Suprapubic skin (tissue), 4 donors: ENCODE data around the gene SH3GL2. TPM values are rescaled to one million over a fixed set of nuclear protein-coding genes. Genes with fewer than 3 reads are reported as not detected.

Source experiments
- DNase-seq, 2 donors: peaks; one replicate each; pipeline ENCODE4 v3.0.0-alpha.2; 2019; ENCODE audit warnings: low spot score in 2 of 2
- H3K27ac ChIP-seq: fragments of 200-600 bp; sonication (generic); one replicate; pipeline ENCODE4 v1.5.1; 2019
- H3K27me3 ChIP-seq: fragments of 200-600 bp; sonication (generic); one replicate; pipeline ENCODE4 v1.5.1; 2019
- H3K36me3 ChIP-seq: fragments of 200-600 bp; sonication (generic); one replicate; pipeline ENCODE4 v1.5.1; 2019
- H3K4me1 ChIP-seq: fragments of 200-600 bp; sonication (generic); one replicate; pipeline ENCODE4 v1.5.1; 2019
- H3K4me3 ChIP-seq: fragments of 200-600 bp; sonication (generic); one replicate; pipeline ENCODE4 v1.5.1; 2019; ENCODE audit warnings: mild to moderate bottlenecking
- H3K9me3 ChIP-seq: fragments of 200-600 bp; sonication (generic); one replicate; pipeline ENCODE4 v1.5.1; 2019
- EP300 ChIP-seq: sonication (generic); formaldehyde crosslinking; IDR thresholded peaks from one replicate; pipeline ENCODE4 v1.6.1; 2017; ENCODE audit warnings: antibody characterized with exemption
- POLR2A ChIP-seq, 2 donors: fragments of 450-650 bp; IDR thresholded peaks; one replicate each; pipeline ENCODE4 v1.6.1; 2017; ENCODE audit warnings: antibody characterized with exemption in 2 of 2, mild to moderate bottlenecking in 2 of 2, moderate library complexity in 2 of 2
- POLR2AphosphoS5 ChIP-seq, 3 donors: sonication (generic); formaldehyde crosslinking; IDR thresholded peaks; one replicate each; pipeline ENCODE4 v1.6.1; 2017; ENCODE audit warnings: antibody characterized with exemption in 3 of 3
- WGBS: methylation state at CpG from one replicate; pipeline ENCODE4 v1.1.5; 2018; 5-methylcytosine and 5-hydroxymethylcytosine counted together
- total RNA-seq, 4 donors: library from RNA; depleted of rRNA; stranded (reverse); fragments of >200 nt; gene quantifications; one replicate each; pipeline ENCODE4 v1.1.0, GENCODE V29; 2016
- TF ChIP-seq, protein P1 (sequence below), 2 donors: fragments of 200-600 bp in 1 of 2; fragments of 450-650 bp in 1 of 2; sonication (generic) in 1 of 2; IDR thresholded peaks; one replicate each; pipeline ENCODE4 v1.5.1; 2016 to 2019; ENCODE audit warnings: antibody characterized with exemption in 2 of 2, mild to moderate bottlenecking in 1 of 2, moderate library complexity in 1 of 2

SH3GL2 gene
- total RNA-seq, 4 donors from 2014 or later = not detected

DNA sequence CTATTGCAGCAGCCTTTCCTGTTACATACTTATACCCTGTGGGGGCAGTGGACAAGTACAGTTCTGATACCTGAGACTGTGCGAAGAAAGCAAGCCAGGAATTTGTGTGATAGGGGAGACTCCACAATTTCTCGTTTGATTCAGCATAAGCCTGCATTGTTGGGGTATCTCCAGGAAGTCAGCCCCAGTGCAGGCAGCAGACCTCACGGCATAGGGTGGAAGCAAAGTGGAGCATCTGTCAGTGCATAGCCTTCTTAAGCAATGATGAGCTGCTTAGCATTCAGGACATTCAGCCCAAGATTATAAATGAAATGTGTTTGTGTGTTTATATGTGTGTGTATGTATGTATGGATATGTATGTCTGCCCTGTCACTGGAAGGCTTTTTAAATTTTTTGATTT, 157.0 kb downstream of the SH3GL2 start:
- H3K4me1 ChIP-seq = no peaks in the 10 kb centered on the region
- no peak for TF ChIP-seq POLR2AphosphoS5 (IDR thresholded peaks at IDR 0.05)
- no peak for TF ChIP-seq POLR2A (IDR thresholded peaks at IDR 0.05)
- TF ChIP-seq, protein P1, sequence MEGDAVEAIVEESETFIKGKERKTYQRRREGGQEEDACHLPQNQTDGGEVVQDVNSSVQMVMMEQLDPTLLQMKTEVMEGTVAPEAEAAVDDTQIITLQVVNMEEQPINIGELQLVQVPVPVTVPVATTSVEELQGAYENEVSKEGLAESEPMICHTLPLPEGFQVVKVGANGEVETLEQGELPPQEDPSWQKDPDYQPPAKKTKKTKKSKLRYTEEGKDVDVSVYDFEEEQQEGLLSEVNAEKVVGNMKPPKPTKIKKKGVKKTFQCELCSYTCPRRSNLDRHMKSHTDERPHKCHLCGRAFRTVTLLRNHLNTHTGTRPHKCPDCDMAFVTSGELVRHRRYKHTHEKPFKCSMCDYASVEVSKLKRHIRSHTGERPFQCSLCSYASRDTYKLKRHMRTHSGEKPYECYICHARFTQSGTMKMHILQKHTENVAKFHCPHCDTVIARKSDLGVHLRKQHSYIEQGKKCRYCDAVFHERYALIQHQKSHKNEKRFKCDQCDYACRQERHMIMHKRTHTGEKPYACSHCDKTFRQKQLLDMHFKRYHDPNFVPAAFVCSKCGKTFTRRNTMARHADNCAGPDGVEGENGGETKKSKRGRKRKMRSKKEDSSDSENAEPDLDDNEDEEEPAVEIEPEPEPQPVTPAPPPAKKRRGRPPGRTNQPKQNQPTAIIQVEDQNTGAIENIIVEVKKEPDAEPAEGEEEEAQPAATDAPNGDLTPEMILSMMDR (IDR thresholded peaks at IDR 0.05) = no peak
- no peak for TF ChIP-seq EP300
- 81% methylated on average over 3 of the region's 3 CpGs for WGBS
- no peak overlapping the region for H3K27ac ChIP-seq
- no peaks in the 10 kb centered on the region for H3K27me3 ChIP-seq
- H3K9me3 ChIP-seq = no peaks in the 10 kb centered on the region
- no peak for DNase-seq
- no peak overlapping the region for H3K4me3 ChIP-seq
- no peaks in the 10 kb centered on the region for H3K36me3 ChIP-seq

DNA sequence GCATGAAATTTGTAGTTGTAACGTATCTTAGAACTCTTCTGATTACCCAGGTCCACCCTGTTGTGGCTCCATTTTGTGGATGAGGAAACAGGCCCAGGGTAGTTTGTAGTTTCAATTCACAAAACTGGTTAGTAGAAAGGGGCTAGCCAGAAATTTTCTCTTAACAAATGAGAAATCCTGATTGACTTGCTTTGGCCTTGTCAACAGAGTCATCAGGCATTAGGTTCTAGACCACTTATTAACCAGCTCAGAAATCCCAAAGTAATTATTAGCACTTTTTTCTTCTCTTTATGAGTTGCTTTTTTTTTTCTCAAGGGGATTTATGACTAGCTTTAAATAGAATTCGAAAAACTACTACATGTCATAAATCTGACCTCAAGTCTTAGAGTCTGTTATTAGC, 160.2 kb downstream of the SH3GL2 start:
- no peak overlapping the region for H3K27ac ChIP-seq
- H3K9me3 ChIP-seq = no peaks in the 10 kb centered on the region
- no peaks in the 10 kb centered on the region for H3K27me3 ChIP-seq
- no peaks in the 10 kb centered on the region for H3K4me1 ChIP-seq
- H3K4me3 ChIP-seq = no peak overlapping the region
- 78% methylated on average over 2 of the region's 2 CpGs for WGBS
- no peak for DNase-seq
- TF ChIP-seq, protein P1 (IDR thresholded peaks at IDR 0.05) = no peak
- no peak for TF ChIP-seq EP300
- TF ChIP-seq POLR2AphosphoS5 (IDR thresholded peaks at IDR 0.05) = no peak
- TF ChIP-seq POLR2A (IDR thresholded peaks at IDR 0.05) = no peak
- H3K36me3 ChIP-seq = no peaks in the 10 kb centered on the region

DNA sequence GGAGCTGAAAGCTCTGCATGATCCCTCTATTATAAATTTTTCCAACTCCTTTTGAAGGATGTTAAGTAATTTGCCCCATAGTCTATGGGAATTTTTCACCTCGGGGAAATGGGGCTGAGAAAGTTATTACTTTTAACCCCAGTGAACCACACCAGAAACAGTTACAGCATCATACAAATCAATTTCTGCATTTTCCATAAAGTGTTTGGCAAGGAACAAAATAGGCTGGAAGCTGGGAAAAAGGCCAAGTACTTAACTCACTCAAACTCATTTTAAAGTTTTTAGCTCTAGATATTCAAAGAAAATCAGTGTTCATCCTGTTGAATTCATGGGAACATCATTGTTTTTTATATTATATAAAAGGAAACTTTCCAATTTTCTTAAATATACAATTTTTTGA, 160.9 kb downstream of the SH3GL2 start:
- Histone ChIP-seq H3K36me3 (no peaks in the 10 kb centered on the region), H3K27ac (no peak overlapping the region), H3K27me3 (no peaks in the 10 kb centered on the region), H3K4me3 (no peak overlapping the region), H3K4me1 (no peaks in the 10 kb centered on the region), H3K9me3 (no peaks in the 10 kb centered on the region)
- 16% methylated on average over 1 of the region's 1 CpG for WGBS
- DNase-seq = no peak
- no peak for TF ChIP-seq POLR2A (IDR thresholded peaks at IDR 0.05)
- no peak for TF ChIP-seq POLR2AphosphoS5 (IDR thresholded peaks at IDR 0.05)
- TF ChIP-seq EP300 = no peak
- TF ChIP-seq, protein P1 (IDR thresholded peaks at IDR 0.05) = no peak

DNA sequence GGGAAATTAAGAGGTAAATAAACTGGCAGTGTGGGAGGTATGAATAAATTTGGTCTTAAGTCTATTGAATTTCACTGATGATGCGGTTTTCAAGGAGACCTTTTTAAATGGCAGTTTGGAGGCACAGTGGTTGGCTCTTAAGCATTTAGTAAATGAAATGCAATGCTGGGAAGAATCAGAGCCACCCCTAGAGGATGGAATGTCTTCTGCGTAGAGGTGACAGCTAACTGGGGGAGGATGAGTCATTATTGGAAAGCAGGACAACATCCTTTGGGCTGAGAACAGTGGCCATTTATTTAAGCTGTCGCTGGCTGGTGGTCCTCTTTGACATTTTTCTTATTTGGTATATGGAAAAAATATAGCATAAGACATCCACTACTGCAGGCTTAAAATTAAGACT, 163.2 kb downstream of the SH3GL2 start:
- DNase-seq = no peak
- no peak overlapping the region for H3K27ac ChIP-seq
- no peak overlapping the region for H3K4me3 ChIP-seq
- 39% methylated on average over 3 of the region's 3 CpGs for WGBS
- H3K36me3 ChIP-seq = no peaks in the 10 kb centered on the region
- no peaks in the 10 kb centered on the region for H3K4me1 ChIP-seq
- H3K9me3 ChIP-seq = no peaks in the 10 kb centered on the region
- H3K27me3 ChIP-seq = no peaks in the 10 kb centered on the region
- TF ChIP-seq, protein P1 (IDR thresholded peaks at IDR 0.05) = no peak
- TF ChIP-seq POLR2A (IDR thresholded peaks at IDR 0.05) (no peak), POLR2AphosphoS5 (IDR thresholded peaks at IDR 0.05) (no peak), EP300 (no peak)

DNA sequence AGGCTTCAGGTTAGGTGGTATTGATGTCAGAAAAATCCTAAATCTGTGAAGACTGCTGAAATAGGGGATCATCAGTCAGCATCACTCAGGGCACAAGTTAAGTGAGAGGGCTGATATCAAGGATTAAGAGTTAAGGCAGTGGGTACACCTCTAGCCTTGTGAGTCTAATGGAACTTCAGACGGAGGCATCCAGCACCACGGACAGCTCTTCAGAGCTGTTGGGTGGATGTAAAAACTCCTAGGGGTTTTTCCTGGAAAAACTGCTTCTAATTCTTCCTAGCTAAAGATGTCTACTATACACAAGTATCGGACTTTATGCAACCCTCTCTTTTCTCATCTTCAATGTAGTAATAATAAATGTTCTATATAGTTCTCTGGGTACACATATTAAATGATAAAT, 165.9 kb downstream of the SH3GL2 start:
- Histone ChIP-seq H3K4me3 (no peak overlapping the region), H3K4me1 (no peaks in the 10 kb centered on the region), H3K36me3 (no peaks in the 10 kb centered on the region), H3K27me3 (no peaks in the 10 kb centered on the region), H3K9me3 (no peaks in the 10 kb centered on the region), H3K27ac (no peak overlapping the region)
- WGBS = 26% methylated on average over 3 of the region's 3 CpGs
- TF ChIP-seq, protein P1 (IDR thresholded peaks at IDR 0.05) = no peak
- no peak for DNase-seq
